AG10803 (cell line): ENCODE results near the gene GRIK5.
"Not testable (repeated sequence)": the region's sequence is repeated elsewhere in the genome, so short reads cannot be mapped to it uniquely, and the experiment has no call there.

Experiments
- DNase-seq: peaks from one replicate; pipeline ENCODE4 v3.0.0; 2010; ENCODE audit warnings: low read depth
- H3K4me3 ChIP-seq: 2 replicates; pipeline ENCODE4 v1.5.1; 2011; ENCODE audit warnings: mild to moderate bottlenecking, low read length, control low read depth
- CTCF ChIP-seq: conservative IDR thresholded peaks from 2 replicates; pipeline ENCODE4 v1.5.1; 2011; ENCODE audit warnings: mild to moderate bottlenecking, low read length, control low read depth, inconsistent platforms

The GRIK5 gene

GRCh38 chr19:42105368-42105767, 35.4 kb upstream of the GRIK5 start:
- no peak for DNase-seq
- no peak overlapping the region for H3K4me3 ChIP-seq
- TF ChIP-seq CTCF, result no peak

- TF ChIP-seq CTCF, result no peak
- no peak overlapping the region for H3K4me3 ChIP-seq
- DNase-seq, result no peak
Observed at GRCh38 chr19:42102877-42103276, 32.9 kb upstream of the GRIK5 start.

GRCh38 chr19:42100241-42100640, 30.2 kb upstream of the GRIK5 start:
- not testable (repeated sequence) for H3K4me3 ChIP-seq, DNase-seq

- DNase-seq, result no peak
- H3K4me3 ChIP-seq, result no peak overlapping the region
- TF ChIP-seq CTCF, result no peak
Observed at GRCh38 chr19:42099336-42099925, 29.4 kb upstream of the GRIK5 start.

- no peak for DNase-seq
- no peak overlapping the region for H3K4me3 ChIP-seq
- TF ChIP-seq CTCF, result no peak
Observed at GRCh38 chr19:42098781-42099180, 28.8 kb upstream of the GRIK5 start.

GRCh38 chr19:42097461-42097860, 27.5 kb upstream of the GRIK5 start:
- TF ChIP-seq CTCF, result no peak
- no peak for DNase-seq
- no peak overlapping the region for H3K4me3 ChIP-seq

GRCh38 chr19:42096255-42096837, 26.3 kb upstream of the GRIK5 start:
- H3K4me3 ChIP-seq, result no peak overlapping the region
- no peak for TF ChIP-seq CTCF

More at GRCh38 chr19:42096255-42096837, 26.3 kb upstream of the GRIK5 start:
- no peak for DNase-seq
